ENCODE data around the gene TRIM52.

GRCh38 chr5:181243018-181243563 lies 17.9 kb downstream of the TRIM52 start:
- TF ChIP-seq MLX (CRISPR knock-in tag; conservative IDR thresholded peaks at IDR 0.05) (no peak), CREM (IDR thresholded peaks at IDR 0.05; ENCODE audit: low read depth) (no peak), MTF1 (CRISPR knock-in tag; IDR thresholded peaks at IDR 0.05; ENCODE audit: borderline replicate concordance) (no peak), EZH2 (IDR thresholded peaks at IDR 0.05; ENCODE audit: borderline replicate concordance, low read depth, low read length) (no peak)
